HG03280 (cell line): ENCODE data around the gene PXK.

Experiments used
- ATAC-seq: cut with Tn5 transposase; IDR thresholded peaks from one replicate; pipeline ENCODE4 v1.9.1; 2021; ENCODE audit warnings: mild to moderate bottlenecking, moderate library complexity; ENCODE audit not compliant: unreplicated experiment

PXK gene

DNA sequence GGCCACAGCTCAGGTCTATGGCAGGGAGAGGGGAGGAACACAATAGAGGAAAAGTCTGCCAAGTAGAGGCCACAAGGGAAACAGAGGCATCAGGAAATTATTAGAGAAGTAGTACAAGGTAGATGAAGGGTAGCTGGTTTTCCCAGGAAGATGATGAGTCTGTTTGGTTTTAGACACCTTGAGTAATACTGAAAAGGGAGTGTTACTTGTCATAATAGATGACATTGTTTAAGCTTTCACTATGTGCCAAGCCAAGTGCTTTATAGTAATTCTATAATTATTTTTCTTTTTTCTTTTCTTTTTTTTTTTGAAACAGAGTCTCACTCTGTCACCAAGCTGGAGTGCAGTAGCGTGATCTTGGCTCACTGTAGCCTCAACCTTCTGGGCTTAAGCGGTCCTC, 13.7 kb downstream of the PXK start:
- no peak for ATAC-seq

DNA sequence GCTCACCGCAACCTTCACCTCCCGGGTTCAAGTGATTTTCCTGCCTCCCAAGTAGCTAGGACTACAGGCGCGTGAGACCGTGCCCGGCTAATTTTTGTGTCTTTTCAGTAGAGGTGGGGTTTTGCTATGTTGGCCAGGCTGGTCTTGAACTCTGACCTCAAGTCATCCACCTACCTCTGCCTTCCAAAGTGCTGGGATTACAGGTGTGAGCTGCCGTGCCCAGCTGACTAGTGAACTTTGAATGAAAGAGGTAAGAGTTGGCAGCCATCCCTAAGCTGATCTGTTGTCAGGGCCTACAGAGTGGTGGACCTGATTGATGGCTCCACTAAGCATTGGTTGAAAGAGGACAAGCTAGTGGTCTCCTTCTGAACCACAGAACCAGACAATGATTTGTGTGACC, 15.3 kb downstream of the PXK start:
- no peak for ATAC-seq

DNA sequence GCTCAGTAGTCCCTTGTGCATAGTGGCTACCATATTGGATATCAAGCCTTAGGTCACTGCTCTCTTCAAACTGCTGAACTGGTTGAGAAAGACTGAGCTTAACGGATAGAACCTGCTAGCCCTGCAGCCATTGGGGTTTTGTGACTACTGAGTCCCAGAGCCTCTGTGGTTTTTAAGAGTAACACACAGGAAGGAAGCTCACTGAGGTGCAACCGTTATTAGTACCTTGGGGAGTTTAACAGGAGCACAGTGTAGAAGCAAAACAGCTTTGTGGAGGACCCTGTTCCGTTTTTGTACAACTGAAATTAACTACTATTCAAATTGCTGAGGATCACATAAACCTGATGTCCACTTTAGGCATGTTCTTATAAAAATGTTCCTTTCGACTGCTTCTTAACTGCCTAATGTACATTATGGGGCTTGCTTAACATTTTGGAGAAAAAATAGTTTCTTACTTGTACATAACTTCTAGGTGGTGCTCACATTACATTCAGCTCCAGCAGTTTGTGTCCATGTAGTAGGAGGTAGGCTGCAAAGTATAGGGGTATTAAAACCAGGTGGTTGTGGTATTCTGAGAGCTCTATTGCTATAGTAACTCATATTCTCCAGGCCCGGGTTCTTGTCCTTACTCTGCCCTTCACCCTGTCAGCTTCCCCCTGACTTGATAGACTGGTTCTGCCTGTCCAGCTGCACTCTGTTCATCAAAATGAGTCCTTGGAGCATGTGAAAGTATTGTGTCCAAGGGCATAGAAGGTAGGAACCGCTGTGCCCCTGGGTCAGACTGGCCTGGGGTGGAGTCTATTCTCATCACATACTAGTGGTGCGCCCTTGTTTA, 17.3 kb downstream of the PXK start:
- peak; percentile 77 for ATAC-seq

DNA sequence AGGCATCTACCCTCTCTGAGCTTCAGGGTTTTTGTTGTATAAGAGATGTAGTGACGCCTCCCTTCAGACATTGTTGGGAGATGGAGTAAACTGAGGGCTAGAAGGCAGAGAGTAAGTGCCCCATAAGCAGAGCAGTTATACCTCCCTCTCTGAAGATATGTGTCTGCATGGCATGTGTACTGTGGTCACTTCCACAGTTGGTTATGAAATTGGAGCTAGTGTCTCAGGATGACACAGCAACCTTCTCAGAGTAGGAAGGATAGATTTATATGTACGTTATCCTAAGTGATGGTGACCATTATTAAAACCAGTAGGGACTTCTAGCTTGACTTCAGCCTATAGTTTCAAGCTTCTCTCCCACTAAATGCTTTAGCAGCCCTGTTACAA, 17.9 kb downstream of the PXK start:
- ATAC-seq = no peak

DNA sequence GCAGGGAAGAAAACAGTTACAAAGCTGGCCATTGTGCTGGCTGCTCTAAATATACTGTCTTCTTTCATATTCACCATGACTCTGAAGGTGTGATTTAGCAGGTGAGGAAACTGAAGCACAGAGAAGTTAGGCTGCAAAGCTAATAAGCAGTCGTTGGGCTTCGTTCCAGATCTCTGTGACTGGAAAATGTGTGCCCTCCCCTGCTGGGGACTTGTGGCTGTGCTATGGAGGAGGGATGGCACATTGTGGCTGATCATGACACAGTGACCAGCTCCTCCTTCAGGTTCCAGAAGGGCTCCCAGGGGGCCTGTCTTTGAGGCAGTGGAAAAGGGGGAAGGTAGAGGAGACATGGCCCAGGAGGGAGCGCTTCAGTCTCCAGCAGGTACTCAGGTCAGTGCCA, 19.2 kb downstream of the PXK start:
- no peak for ATAC-seq

DNA sequence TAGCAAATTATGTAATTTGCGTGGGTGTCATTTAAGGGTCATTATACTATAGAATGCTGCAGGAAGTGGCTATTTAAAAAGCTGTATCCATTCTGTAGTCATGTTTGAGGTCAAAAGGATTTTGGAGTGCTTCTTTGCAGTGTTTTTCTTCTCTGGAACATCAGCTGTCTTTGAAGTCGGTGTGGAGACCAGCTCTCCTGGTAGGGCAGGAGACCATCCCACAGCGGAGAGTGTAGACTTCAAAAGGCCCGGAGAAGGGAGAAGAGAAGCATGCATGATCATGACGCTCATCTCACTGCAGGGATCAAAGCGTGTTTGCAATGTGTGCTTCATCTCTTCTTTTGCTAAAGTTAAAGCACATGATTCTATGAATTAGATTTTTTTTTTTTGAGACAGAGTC, 19.9 kb downstream of the PXK start:
- ATAC-seq = no peak

DNA sequence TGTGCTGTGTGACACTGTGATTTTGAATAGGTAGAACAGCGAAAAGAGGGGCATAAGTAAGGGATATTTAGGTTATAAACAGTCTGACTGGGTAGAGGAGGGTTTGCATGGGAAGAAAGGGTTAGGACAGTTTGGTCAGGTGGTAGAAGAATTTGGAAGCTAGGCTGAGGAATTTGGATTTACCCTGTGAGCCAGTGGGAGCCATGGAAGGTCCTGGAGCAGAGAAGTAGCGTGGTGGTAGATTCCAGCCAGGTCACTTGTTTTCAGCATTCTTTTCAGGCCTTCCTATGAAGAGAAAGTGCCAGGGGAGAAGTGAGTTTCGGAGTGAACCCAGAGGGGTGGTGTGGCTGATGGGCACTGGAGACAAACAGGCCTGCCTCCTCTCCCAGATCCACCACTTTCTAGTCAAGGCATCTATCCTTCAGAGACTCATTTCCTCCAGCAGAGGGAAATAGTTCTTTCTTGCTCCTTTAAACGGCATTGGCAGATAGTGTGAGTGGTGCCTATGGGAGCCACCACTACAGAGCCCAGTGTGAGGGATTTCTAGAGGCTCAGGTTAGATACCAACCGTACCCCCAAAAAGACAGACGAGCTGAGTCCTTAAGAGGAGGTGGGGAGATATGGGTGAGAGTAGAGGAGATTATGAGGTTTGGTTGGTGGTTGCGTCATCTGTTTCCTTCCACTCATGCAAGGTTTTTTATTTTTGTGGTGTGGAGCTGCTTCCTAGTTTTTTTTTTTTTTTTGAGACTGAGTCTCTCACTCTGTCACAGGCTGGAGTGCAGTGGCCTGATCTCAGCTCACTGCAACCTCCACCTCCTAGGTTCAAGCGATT, 21.2 kb downstream of the PXK start:
- no peak for ATAC-seq

DNA sequence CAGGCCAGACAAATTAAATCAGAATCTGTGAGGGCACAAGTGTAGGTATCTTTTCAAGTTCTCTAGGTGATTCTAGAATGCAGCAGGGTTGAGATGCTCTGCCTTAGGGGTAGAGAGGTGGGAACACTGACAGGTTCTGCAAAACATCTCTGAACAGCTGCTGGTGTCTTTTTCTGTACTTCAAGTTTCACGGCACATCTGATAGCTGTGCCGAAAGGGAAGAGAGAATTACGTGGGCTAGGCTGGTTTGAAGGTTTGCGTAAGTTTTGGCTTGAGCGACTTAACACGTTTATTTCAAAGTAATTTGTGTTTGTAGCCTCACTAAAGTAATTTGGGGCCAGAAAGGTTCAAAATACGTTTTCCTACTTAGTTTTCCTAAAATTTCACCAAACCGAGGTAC, 22.5 kb downstream of the PXK start:
- peak; percentile 63 for ATAC-seq

DNA sequence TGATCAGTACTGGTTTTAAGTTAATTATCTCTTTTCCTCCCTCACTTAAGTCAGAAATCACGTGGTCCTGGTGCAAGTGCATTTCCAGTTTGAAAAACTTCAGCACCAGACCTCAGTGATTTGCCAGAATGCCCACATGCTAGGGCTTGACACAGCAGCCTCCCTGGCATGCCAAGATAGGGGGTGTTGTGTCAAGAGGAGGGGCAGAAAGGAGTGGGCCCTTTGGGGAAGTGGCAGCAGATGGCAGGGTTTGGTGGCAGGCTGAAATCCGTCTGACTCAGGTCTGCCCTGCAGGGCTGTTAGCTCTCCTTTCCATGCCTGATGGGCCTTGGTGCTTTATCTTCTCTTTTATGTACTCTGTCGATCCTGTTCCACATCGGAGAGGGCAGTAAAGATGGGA, 23.4 kb downstream of the PXK start:
- no peak for ATAC-seq

DNA sequence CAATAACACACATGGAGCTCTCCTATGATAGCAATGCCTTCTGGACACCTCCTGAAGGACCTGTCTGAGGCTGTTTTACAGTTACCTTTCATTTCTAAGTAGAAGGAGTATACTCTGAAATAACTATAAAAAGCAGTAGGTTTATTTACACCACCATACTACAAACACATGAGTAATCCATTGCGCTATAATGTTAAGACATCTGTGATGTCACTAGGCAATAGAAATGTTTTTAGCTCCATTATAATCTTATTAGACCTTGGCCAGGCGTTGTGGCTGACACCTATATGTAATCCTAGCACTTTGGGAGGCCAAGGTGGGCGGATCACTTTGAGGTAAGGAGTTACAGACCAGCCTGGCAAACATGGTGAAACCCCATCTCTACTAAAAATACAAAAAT, 24.7 kb downstream of the PXK start:
- no peak for ATAC-seq

DNA sequence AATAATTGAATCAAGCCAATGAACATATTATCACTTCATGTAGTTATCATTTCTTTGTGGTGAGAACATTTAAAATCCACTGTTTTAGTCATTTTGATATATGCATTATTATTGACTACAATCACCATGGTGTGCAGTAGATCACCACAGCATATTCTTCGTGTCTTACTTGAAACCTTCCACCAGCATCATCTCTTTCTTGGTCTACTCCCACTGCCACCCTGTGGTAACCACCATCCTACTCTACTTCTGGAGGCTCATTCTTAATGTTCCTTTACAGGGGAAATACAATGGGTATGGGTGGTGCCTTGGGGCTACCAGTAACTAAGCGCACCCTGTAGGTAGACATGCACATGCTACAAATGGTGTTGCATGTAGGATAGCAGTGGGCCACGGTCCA, 25.4 kb downstream of the PXK start:
- ATAC-seq = no peak

DNA sequence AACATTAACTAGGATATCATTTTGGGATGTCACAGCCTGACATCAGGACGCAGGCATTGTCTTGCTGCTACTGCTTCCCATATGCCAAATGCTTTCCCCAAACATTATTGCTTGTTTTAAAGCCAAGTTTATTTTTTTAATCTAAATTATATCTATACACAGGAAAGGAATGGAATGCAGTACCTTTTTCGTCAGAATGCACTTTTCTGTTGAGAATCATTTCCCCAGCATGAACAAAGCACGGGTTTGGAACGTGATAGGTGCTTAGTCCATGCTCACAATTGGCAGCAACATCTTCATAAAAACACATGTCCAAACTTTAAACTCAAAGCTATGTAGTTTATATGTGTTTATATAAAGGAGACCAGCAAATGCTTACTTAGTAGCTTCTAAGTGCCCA, 26.1 kb downstream of the PXK start:
- no peak for ATAC-seq

DNA sequence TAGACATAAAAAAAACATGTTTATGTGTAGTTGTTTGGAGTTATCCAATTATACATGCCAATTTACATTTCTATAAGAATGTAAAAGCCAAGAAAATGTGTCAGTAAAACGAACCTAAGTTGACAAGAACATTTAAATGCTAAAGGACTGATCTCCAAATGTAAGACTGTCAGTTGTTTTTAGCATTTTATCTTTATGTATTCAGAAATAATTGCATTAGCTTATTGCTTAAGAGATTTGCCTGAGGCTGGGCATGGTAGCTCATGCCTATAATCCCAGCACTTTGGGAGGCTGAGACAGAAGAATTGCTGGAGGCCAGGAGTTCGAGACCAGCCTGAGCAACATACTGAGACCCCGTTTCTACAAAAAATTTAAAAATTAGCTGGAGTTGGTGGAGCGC, 26.9 kb downstream of the PXK start:
- no peak for ATAC-seq

DNA sequence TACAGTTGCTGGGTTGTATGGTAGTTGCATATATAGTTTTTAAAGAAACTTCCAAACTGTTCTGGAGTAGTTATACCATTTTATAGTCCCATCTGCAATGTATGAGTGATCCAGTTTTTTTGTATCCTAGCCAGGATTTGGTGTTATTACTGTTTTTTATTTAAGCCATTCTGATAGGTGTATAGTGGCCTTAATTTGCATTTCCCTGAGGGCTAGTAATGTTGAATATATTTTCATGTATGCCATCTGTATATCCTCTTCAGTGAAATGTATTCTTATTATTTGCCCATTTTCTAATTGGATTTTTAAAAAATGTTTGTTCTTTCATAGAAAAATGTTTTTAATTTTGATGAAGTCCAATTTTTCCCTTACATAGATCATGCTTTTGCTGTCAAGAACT, 29.2 kb downstream of the PXK start:
- ATAC-seq = no peak

DNA sequence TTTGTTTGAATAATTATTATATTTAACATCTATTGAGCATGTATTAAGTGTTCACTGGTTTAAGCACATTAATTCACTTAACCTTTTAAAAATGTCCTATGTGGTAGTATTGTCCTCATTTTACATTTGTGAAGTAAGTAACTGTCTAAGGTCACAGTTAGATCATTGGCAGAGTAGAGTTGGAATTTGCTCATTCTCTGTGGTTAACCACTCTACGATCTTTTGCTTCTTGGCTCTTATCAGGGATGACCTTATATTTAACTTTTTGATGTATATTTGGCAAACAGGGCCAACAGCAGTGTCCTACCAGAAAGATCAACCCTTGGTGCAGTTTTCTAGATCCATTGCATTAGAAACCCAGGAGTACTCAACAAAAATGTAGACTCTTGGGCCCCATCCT, 34.0 kb downstream of the PXK start:
- no peak for ATAC-seq

DNA sequence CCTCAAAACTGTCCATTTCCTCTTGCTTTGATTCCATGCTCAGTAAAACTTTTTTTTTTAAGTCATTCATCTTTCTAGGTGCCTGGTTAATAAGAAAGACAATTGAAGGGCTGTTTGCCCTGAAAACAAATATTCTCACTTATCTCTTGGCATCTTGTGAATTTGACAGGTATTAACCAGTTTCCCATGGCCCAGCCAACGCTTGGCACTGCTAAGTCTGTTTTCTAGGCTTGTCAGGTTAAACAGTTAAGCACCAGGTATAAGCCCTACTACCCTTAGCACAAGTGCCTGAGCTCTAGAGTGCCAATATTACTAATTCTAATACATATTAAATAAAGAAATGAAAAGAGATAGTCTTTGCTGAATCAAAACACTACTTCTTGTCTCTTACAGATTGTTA, 36.3 kb downstream of the PXK start:
- no peak for ATAC-seq

DNA sequence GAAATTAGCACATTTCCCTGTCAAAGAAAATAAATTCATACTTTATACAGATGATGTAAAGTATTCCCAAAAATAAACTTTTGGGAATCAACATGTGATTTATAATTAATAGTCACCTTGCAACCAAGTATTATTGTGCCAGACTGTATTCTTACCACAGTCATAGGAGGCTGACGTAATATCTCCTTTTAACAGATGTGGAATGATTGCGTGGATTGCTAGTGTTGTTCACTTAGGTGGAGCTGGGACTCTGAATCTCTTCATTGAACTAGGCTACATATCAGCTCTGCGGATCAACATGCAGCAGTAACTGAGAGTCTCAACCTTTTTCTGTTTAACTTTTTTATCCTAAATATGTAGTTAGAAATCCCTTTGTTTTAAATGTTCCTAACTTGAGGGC, 37.2 kb downstream of the PXK start:
- ATAC-seq = no peak

DNA sequence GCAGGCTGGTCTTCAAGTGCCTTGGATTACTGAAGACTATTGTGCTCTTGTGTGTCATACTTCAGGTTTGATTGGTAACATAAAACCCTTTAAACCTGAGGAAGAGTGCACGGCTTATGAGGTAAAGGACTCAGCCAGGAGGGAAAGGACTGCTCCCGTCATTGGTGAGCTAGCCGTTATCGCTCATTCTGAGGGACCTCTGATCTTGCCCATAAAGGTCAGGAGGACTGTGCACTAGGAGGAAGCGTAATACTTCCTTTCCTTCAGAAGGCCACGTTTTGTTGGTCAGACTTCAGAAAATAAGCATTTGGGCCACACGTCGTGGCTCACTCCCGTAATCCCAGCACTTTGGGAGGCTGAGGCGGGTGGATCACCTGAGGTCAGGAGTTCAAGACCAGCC, 37.7 kb downstream of the PXK start:
- ATAC-seq = no peak

DNA sequence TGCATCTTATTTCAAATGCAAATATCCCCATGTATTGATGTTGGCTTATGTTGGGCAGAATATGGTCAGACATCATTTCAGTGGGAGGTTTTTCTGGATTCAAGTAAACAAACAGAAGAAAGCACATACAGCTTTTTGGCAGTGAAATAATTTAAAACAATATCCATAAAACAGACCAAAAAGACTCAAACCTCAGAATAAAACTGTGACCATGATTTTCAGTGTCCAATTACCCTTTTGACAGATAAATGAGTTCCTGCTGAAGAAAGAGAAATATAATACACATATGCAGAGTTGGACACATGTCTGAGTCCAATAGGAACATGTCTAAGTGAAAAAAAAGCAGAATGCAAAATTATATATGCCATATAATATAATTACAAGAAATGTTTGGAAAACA, 39.1 kb downstream of the PXK start:
- ATAC-seq = no peak

DNA sequence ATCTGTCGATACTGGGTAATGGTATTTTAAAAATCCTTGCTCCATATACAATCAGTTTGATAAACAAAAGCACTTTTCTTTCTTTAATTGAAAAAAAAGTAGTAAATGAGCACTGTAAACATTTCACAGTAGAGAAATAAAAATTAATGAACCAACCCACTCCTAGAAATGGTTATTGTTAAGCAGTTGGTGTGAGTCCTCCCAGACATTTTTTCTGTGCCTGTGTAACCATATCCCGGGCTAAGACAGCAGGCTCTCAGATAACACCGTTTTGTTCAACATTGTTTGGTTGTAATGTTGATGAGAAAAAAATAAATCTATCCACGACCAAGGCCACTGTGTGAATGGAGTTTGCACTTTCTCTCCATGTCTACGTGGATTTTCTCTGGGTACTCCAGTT, 42.6 kb downstream of the PXK start:
- no peak for ATAC-seq

DNA sequence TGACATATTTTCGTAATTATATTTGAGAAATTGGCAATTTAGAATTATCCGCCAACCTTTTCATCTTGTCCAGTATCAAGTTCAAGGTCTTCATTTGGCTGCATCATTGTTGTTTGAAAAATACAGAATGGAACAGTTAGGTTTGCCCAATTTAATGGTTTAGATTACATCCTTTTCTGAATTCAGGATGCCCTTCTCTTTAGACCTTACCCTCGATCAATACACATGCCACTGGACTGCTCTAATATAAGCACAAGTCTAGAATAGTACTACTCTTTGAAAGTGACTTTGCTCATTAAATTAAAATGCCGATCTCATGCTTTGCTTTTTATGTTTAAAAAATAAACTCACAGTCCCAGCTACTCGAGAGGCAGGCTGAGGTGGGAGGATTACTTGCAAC, 44.5 kb downstream of the PXK start:
- ATAC-seq = no peak

DNA sequence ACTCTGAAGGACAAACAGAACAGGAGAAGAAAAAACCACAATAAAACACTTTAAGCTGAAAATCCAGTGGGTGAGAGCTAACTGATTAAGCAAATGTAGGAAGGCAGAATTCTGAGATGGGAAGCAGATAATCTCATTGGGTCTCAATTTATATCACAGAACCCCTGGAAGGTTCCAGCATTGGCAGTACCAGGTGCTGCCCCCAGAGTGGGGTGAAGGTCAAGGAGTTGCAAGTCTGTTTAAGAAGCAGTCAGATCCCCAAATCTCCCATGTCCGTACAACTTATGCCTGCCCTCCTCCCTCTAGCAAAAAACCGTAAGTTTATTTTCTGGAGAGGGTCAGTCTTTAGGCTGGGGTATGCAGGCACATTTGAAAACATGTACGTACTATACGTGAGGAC, 45.1 kb downstream of the PXK start:
- ATAC-seq = no peak
